Mammary epithelial cell (primary cell): ENCODE results near the gene ZAP70.

ENCODE experiments used
- CTCF ChIP-seq, 2 donors: IDR thresholded peaks in 1 of 2; conservative IDR thresholded peaks in 1 of 2; 2 replicates each; pipeline ENCODE4 v1.5.1; 2011 to 2012; ENCODE audit warnings: inconsistent platforms in 2 of 2, low read length in 2 of 2, mild to moderate bottlenecking in 2 of 2, control low read depth in 1 of 2, low read depth in 1 of 2; ENCODE audit not compliant: insufficient read depth in 1 of 2; ENCODE audit errors: extremely low read depth in 1 of 2
- EZH2 ChIP-seq: IDR thresholded peaks from 2 replicates; pipeline ENCODE4 v1.6.1; 2012; ENCODE audit warnings: low read length, inconsistent platforms, borderline replicate concordance

GRCh38 chr2:97741686-97742085, 28.3 kb downstream of the ZAP70 start:
- TF ChIP-seq CTCF (conservative IDR thresholded peaks at IDR 0.05 in 1 of 2, IDR thresholded peaks at IDR 0.05 in 1 of 2; ENCODE audit: extremely low read depth in 1 of 2, insufficient read depth in 1 of 2, low read depth in 1 of 2, low read length in 2 of 2): no peak
- TF ChIP-seq EZH2: no peak
